Measurements from ENCODE around the gene FSHR.

Gene FSHR

GRCh38 chr2:48978131-48978530 is 176.2 kb downstream of the FSHR start:
- ATAC-seq (replicated peaks; ENCODE audit: extremely low read depth, poor library complexity, severe bottlenecking) (no peak), DNase-seq (ENCODE audit: low spot score in 2 of 2) (no peak)
- H3K27ac Mint-ChIP-seq (ENCODE audit: low read depth): no peak overlapping the region
- no peaks in the 10 kb centered on the region for H3K4me1 Mint-ChIP-seq
- H3K27me3 Mint-ChIP-seq: no peaks in the 10 kb centered on the region
- H3K9me3 Mint-ChIP-seq: peaks cover 11% of the 10 kb centered on the region
- no peak overlapping the region for H3K4me3 Mint-ChIP-seq
- no peaks in the 10 kb centered on the region for H3K36me3 Mint-ChIP-seq (ENCODE audit: insufficient read depth)

GRCh38 chr2:48971801-48972200 is 182.5 kb downstream of the FSHR start:
- H3K9me3 Mint-ChIP-seq: peaks cover 11% of the 10 kb centered on the region
- no peaks in the 10 kb centered on the region for H3K27me3 Mint-ChIP-seq
- ATAC-seq (replicated peaks; ENCODE audit: extremely low read depth, poor library complexity, severe bottlenecking) (no peak), DNase-seq (ENCODE audit: low spot score in 2 of 2) (no peak)
- H3K27ac Mint-ChIP-seq (ENCODE audit: low read depth): no peak overlapping the region
- H3K36me3 Mint-ChIP-seq (ENCODE audit: insufficient read depth): no peaks in the 10 kb centered on the region
- H3K4me1 Mint-ChIP-seq: no peaks in the 10 kb centered on the region
- no peak overlapping the region for H3K4me3 Mint-ChIP-seq

- H3K36me3 Mint-ChIP-seq (ENCODE audit: insufficient read depth): no peaks in the 10 kb centered on the region
- H3K9me3 Mint-ChIP-seq: peaks cover 4% of the 10 kb centered on the region
- H3K27ac Mint-ChIP-seq (ENCODE audit: low read depth): no peak overlapping the region
- DNase-seq (ENCODE audit: low spot score in 2 of 2) (no peak), ATAC-seq (replicated peaks; ENCODE audit: extremely low read depth, poor library complexity, severe bottlenecking) (no peak)
- H3K27me3 Mint-ChIP-seq: no peaks in the 10 kb centered on the region
- no peak overlapping the region for H3K4me3 Mint-ChIP-seq
- no peaks in the 10 kb centered on the region for H3K4me1 Mint-ChIP-seq
Observed at GRCh38 chr2:48968011-48968410, 186.3 kb downstream of the FSHR start.

- Mint-ChIP-seq H3K27me3 (no peaks in the 10 kb centered on the region), H3K36me3 (ENCODE audit: insufficient read depth) (no peaks in the 10 kb centered on the region), H3K9me3 (peaks cover 4% of the 10 kb centered on the region), H3K4me1 (no peaks in the 10 kb centered on the region), H3K27ac (ENCODE audit: low read depth) (no peak overlapping the region), H3K4me3 (no peak overlapping the region)
- DNase-seq (ENCODE audit: low spot score in 2 of 2): no peak
- no peak for ATAC-seq (replicated peaks; ENCODE audit: extremely low read depth, poor library complexity, severe bottlenecking)
Observed at GRCh38 chr2:48965204-48965603, 189.1 kb downstream of the FSHR start.

GRCh38 chr2:48961009-48961408 is 193.3 kb downstream of the FSHR start:
- Mint-ChIP-seq H3K36me3 (ENCODE audit: insufficient read depth) (no peaks in the 10 kb centered on the region), H3K27ac (ENCODE audit: low read depth) (no peak overlapping the region), H3K9me3 (peaks cover 4% of the 10 kb centered on the region), H3K27me3 (no peaks in the 10 kb centered on the region), H3K4me1 (no peaks in the 10 kb centered on the region), H3K4me3 (no peak overlapping the region)
- ATAC-seq (replicated peaks; ENCODE audit: extremely low read depth, poor library complexity, severe bottlenecking) (no peak), DNase-seq (ENCODE audit: low spot score in 2 of 2) (no peak)

- Mint-ChIP-seq H3K27me3 (no peaks in the 10 kb centered on the region), H3K9me3 (no peaks in the 10 kb centered on the region), H3K4me3 (no peak overlapping the region), H3K27ac (ENCODE audit: low read depth) (no peak overlapping the region), H3K4me1 (no peaks in the 10 kb centered on the region), H3K36me3 (ENCODE audit: insufficient read depth) (no peaks in the 10 kb centered on the region)
- DNase-seq (ENCODE audit: low spot score in 2 of 2) (no peak), ATAC-seq (replicated peaks; ENCODE audit: extremely low read depth, poor library complexity, severe bottlenecking) (no peak)
Observed at GRCh38 chr2:48954935-48955334, 199.4 kb downstream of the FSHR start.

GRCh38 chr2:48954311-48954710 is 200.0 kb downstream of the FSHR start:
- DNase-seq (ENCODE audit: low spot score in 2 of 2) (no peak), ATAC-seq (replicated peaks; ENCODE audit: extremely low read depth, poor library complexity, severe bottlenecking) (no peak)
- no peak overlapping the region for H3K4me3 Mint-ChIP-seq
- H3K27me3 Mint-ChIP-seq: no peaks in the 10 kb centered on the region
- H3K4me1 Mint-ChIP-seq: no peaks in the 10 kb centered on the region
- no peaks in the 10 kb centered on the region for H3K36me3 Mint-ChIP-seq (ENCODE audit: insufficient read depth)
- no peaks in the 10 kb centered on the region for H3K9me3 Mint-ChIP-seq
- H3K27ac Mint-ChIP-seq (ENCODE audit: low read depth): no peak overlapping the region

- no peaks in the 10 kb centered on the region for H3K4me1 Mint-ChIP-seq
- no peaks in the 10 kb centered on the region for H3K36me3 Mint-ChIP-seq (ENCODE audit: insufficient read depth)
- no peaks in the 10 kb centered on the region for H3K9me3 Mint-ChIP-seq
- H3K27me3 Mint-ChIP-seq: no peaks in the 10 kb centered on the region
- DNase-seq (ENCODE audit: low spot score in 2 of 2): no peak
- H3K27ac Mint-ChIP-seq (ENCODE audit: low read depth): no peak overlapping the region
- no peak for ATAC-seq (replicated peaks; ENCODE audit: extremely low read depth, poor library complexity, severe bottlenecking)
- no peak overlapping the region for H3K4me3 Mint-ChIP-seq
Observed at GRCh38 chr2:48952614-48953013, 201.7 kb downstream of the FSHR start.

- no peaks in the 10 kb centered on the region for H3K27me3 Mint-ChIP-seq
- no peak overlapping the region for H3K27ac Mint-ChIP-seq (ENCODE audit: low read depth)
- DNase-seq (ENCODE audit: low spot score in 2 of 2) (no peak), ATAC-seq (replicated peaks; ENCODE audit: extremely low read depth, poor library complexity, severe bottlenecking) (no peak)
- no peaks in the 10 kb centered on the region for H3K36me3 Mint-ChIP-seq (ENCODE audit: insufficient read depth)
- H3K4me3 Mint-ChIP-seq: no peak overlapping the region
- H3K9me3 Mint-ChIP-seq: no peaks in the 10 kb centered on the region
- H3K4me1 Mint-ChIP-seq: no peaks in the 10 kb centered on the region
Observed at GRCh38 chr2:48952143-48952542, 202.2 kb downstream of the FSHR start.

- no peaks in the 10 kb centered on the region for H3K9me3 Mint-ChIP-seq
- H3K27me3 Mint-ChIP-seq: no peaks in the 10 kb centered on the region
- ATAC-seq (replicated peaks; ENCODE audit: extremely low read depth, poor library complexity, severe bottlenecking) (no peak), DNase-seq (ENCODE audit: low spot score in 2 of 2) (no peak)
- H3K36me3 Mint-ChIP-seq (ENCODE audit: insufficient read depth): no peaks in the 10 kb centered on the region
- H3K4me3 Mint-ChIP-seq: no peak overlapping the region
- H3K27ac Mint-ChIP-seq (ENCODE audit: low read depth): no peak overlapping the region
- H3K4me1 Mint-ChIP-seq: no peaks in the 10 kb centered on the region
Observed at GRCh38 chr2:48948400-48949125, 205.8 kb downstream of the FSHR start.

GRCh38 chr2:48946449-48947048 is 207.8 kb downstream of the FSHR start:
- DNase-seq (ENCODE audit: low spot score in 2 of 2): no peak
- Mint-ChIP-seq H3K4me1 (no peaks in the 10 kb centered on the region), H3K27ac (ENCODE audit: low read depth) (no peak overlapping the region), H3K4me3 (no peak overlapping the region), H3K27me3 (no peaks in the 10 kb centered on the region), H3K36me3 (ENCODE audit: insufficient read depth) (no peaks in the 10 kb centered on the region), H3K9me3 (no peaks in the 10 kb centered on the region)
- no peak for ATAC-seq (replicated peaks; ENCODE audit: extremely low read depth, poor library complexity, severe bottlenecking)

GRCh38 chr2:48944956-48945355 is 209.4 kb downstream of the FSHR start:
- Mint-ChIP-seq H3K4me3 (no peak overlapping the region), H3K36me3 (ENCODE audit: insufficient read depth) (no peaks in the 10 kb centered on the region), H3K27me3 (no peaks in the 10 kb centered on the region), H3K4me1 (no peaks in the 10 kb centered on the region), H3K9me3 (no peaks in the 10 kb centered on the region), H3K27ac (ENCODE audit: low read depth) (no peak overlapping the region)
- DNase-seq (ENCODE audit: low spot score in 2 of 2) (no peak), ATAC-seq (replicated peaks; ENCODE audit: extremely low read depth, poor library complexity, severe bottlenecking) (no peak)

- H3K9me3 Mint-ChIP-seq: peaks cover 3% of the 10 kb centered on the region
- no peak overlapping the region for H3K27ac Mint-ChIP-seq (ENCODE audit: low read depth)
- no peak overlapping the region for H3K4me3 Mint-ChIP-seq
Observed at GRCh38 chr2:48943436-48943835, 210.9 kb downstream of the FSHR start.

More at GRCh38 chr2:48943436-48943835, 210.9 kb downstream of the FSHR start:
- ATAC-seq (replicated peaks; ENCODE audit: extremely low read depth, poor library complexity, severe bottlenecking) (no peak), DNase-seq (ENCODE audit: low spot score in 2 of 2) (no peak)
- Mint-ChIP-seq H3K4me1 (no peaks in the 10 kb centered on the region), H3K36me3 (ENCODE audit: insufficient read depth) (no peaks in the 10 kb centered on the region), H3K27me3 (no peaks in the 10 kb centered on the region)

Measured in central memory CD8-positive, alpha-beta T cell (primary cell).